ES-I3 (cell line): Measurements from ENCODE around the gene ZNF835.

ENCODE experiments used
- H3K36me3 ChIP-seq: 2 replicates; pipeline ENCODE4 v1.6.1; 2013; ENCODE audit warnings: mild to moderate bottlenecking, low read length, control low read depth, moderate library complexity; ENCODE audit not compliant: insufficient read depth
- H3K4me1 ChIP-seq: 2 replicates; pipeline ENCODE4 v1.6.1; 2013; ENCODE audit warnings: mild to moderate bottlenecking, control low read depth, low read length; ENCODE audit not compliant: insufficient read depth
- H3K9ac ChIP-seq: 2 replicates; pipeline ENCODE4 v1.6.1; 2013; ENCODE audit warnings: low read depth, mild to moderate bottlenecking, low read length, moderate library complexity
- H3K9me3 ChIP-seq: 2 replicates; pipeline ENCODE4 v1.6.1; 2013; ENCODE audit warnings: mild to moderate bottlenecking, low read length, moderate library complexity; ENCODE audit not compliant: control insufficient read depth, insufficient read depth

ZNF835 gene

DNA sequence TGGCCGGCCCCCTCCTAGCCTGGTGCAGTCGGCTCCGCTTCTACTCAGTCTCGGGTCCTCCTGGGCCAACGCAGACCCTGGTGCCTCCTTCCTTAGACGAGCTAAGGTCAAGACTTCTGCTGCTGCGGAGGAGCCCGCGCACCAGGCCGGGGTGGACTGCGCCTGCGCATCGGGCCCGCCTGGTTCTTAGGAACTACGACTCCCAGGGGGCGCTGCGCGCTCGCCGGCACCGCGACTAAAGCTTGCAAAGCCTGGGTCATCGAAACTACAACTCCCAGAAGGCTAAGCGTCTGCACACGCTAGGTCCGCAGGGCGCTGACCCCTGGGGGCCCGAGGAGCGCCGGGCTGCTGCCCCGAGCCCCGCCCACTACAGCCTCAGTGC lies at the start of gene ZNF835:
Gene ZNF835 (minus strand): TSS at position 145 of the 382 bp plus-strand sequence. CDS start 6,559 bp downstream, outside the sequence.
- H3K9me3 ChIP-seq, result no peaks in the 10 kb centered on the region
- no peaks in the 10 kb centered on the region for H3K36me3 ChIP-seq
- H3K9ac ChIP-seq, result peak within 1 kb of the TSS; percentile 46; the same call in 1 of the 2 replicates
- no peaks in the 10 kb centered on the region for H3K4me1 ChIP-seq

DNA sequence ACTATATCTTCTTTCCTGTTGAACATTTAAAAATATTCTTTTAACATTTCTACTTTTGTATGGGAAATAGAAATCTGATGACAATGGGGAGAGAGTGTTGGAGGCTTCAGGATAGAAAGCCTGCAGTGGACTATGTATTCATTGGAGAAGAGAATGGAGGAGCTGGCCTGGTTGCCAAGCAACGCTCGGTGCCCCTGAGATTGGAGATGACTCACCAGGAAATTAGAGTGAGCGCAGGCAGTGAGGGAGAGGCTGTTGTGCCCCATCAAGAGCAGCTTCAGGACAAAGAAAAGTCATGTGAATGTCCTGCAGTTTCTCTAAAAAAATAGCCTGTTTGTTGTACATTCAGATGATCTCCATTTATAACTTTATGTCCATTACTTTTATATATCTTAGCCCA lies 48.7 kb upstream of the ZNF835 start:
- Histone ChIP-seq H3K9ac (no peak overlapping the region), H3K36me3 (no peaks in the 10 kb centered on the region), H3K4me1 (no peaks in the 10 kb centered on the region), H3K9me3 (no peaks in the 10 kb centered on the region)

DNA sequence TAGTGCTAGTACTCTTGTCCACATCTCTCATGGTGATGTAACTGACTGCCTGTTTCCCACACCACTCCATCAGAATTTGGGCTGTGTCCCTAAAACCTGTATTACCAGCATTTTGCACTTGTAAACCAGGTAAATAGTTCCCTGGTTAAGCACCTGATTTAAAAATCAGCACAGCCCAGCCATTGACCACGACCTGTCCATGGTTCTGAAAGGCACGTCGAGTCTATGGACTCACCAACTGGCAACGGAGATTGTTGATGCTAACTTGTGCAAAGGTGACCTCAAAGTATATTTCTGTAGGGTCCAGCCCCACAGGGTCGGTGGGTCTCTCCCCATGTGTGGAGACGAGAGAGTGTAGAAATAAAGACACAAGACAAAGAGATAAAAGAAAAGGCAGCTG lies 46.7 kb upstream of the ZNF835 start:
- Histone ChIP-seq H3K4me1 (no peaks in the 10 kb centered on the region), H3K36me3 (no peaks in the 10 kb centered on the region), H3K9ac (no peak overlapping the region), H3K9me3 (no peaks in the 10 kb centered on the region)

DNA sequence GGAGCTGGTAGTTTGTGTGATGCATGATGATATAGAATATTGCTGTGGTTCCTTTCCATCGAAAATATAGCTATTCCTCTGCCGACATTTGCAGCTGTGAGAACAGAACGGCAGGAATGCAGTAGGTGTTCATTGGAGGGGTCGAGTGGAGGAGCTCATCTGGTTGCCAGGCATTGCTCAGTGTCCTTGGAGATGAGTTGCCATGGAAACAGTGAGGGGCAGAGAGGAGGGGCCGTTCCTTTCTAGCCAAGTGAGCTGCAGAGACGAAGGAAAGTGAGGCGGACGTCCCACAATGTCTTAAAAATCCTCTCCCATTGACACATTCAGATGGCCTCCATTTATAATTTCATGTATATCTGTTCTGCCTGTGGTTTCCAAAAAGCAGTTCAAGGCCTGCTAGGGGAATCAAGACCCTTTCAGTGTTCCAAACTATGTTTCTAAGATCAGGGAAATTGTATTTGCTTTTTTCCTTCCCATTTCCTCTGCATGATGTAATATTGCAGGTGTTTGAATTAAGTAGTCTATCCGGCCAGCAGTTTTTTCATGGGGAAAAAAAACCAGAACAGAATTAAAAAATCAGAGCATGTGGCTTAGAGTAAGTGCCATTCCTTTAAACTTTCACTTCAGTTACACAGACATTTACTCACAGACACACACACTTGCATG lies 41.2 kb upstream of the ZNF835 start:
- Histone ChIP-seq H3K36me3 (no peaks in the 10 kb centered on the region), H3K4me1 (no peaks in the 10 kb centered on the region), H3K9ac (no peak overlapping the region), H3K9me3 (no peaks in the 10 kb centered on the region)

- no peaks in the 10 kb centered on the region for H3K4me1 ChIP-seq
- no peaks in the 10 kb centered on the region; the same call in 1 of the 2 replicates for H3K9me3 ChIP-seq
- H3K9ac ChIP-seq, result no peak overlapping the region
- H3K36me3 ChIP-seq, result no peaks in the 10 kb centered on the region
These were observed 38.9 kb upstream of the ZNF835 start for GRCh38 chr19:56710437-56710836.

- no peaks in the 10 kb centered on the region for H3K36me3 ChIP-seq
- H3K4me1 ChIP-seq, result no peaks in the 10 kb centered on the region
- H3K9ac ChIP-seq, result no peak overlapping the region
- H3K9me3 ChIP-seq, result no peaks in the 10 kb centered on the region; the same call in 1 of the 2 replicates
These were observed 36.3 kb upstream of the ZNF835 start for GRCh38 chr19:56707821-56708220.

- H3K9me3 ChIP-seq, result no peaks in the 10 kb centered on the region; the same call in 1 of the 2 replicates
- H3K4me1 ChIP-seq, result no peaks in the 10 kb centered on the region
- no peak overlapping the region for H3K9ac ChIP-seq
- H3K36me3 ChIP-seq, result no peaks in the 10 kb centered on the region
These were observed 34.4 kb upstream of the ZNF835 start for GRCh38 chr19:56705939-56706338.

DNA sequence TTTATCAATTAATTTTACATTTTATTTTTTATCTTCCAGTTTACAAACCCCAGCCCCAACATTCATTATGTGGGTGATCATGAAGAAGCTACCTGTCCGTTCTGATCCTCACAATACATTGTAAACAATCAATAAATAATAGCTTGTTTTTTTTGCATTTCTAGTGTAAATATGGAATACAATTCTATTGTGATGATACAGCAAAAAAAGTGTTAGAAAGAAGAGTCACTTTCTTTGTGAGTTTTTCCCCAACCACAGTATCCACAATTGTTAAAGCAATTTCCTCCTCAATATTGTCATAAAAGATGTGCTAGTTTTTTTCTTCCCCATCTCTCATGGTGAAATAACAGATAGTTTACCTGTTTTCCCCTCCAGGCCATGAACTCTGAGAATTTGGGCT lies 30.3 kb upstream of the ZNF835 start:
- H3K9me3 ChIP-seq, result no peaks in the 10 kb centered on the region

GRCh38 chr19:56699552-56699951 lies 28.0 kb upstream of the ZNF835 start:
- H3K4me1 ChIP-seq, result no peaks in the 10 kb centered on the region
- H3K9me3 ChIP-seq, result no peaks in the 10 kb centered on the region
- H3K36me3 ChIP-seq, result no peaks in the 10 kb centered on the region
- H3K9ac ChIP-seq, result no peak overlapping the region

More for the DNA sequence above, 30.3 kb upstream of the ZNF835 start:
- Histone ChIP-seq H3K36me3 (no peaks in the 10 kb centered on the region), H3K9ac (no peak overlapping the region), H3K4me1 (no peaks in the 10 kb centered on the region)

DNA sequence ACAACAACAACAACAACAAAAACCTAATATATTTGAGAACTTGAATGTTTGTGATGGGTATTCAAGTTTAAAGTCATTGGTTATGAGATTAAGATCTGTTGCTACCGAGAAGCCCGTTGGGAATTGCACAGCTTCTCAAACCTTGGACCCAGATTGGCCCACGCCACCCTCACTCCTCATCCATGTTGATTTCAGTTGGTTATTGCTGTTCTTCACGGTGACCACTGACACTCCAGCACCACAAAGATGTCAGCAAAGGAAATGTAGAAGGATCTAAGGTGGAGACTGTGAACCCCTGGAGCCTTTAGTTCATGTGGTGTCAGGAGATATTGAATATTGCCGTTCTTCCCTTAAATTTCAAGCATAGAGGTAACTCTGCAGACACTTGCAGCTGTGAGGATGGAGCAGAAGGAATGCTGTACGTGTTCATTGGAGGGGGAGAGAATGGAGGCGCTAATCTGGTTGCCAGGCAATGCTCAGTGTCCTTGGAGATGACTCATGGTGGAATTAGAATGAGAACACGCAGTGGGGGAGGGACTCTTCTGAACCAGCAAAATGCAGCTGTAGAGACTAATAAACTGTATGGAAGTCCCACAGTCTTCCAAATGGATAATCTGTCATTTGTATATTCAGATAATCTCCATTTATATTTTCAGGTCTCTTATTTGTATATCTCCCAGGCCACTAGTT lies 20.8 kb upstream of the ZNF835 start:
- Histone ChIP-seq H3K36me3 (no peaks in the 10 kb centered on the region), H3K9ac (no peak overlapping the region), H3K4me1 (no peaks in the 10 kb centered on the region), H3K9me3 (no peaks in the 10 kb centered on the region)

GRCh38 chr19:56690670-56691069 lies 19.1 kb upstream of the ZNF835 start:
- Histone ChIP-seq H3K4me1 (no peaks in the 10 kb centered on the region), H3K9ac (no peak overlapping the region), H3K9me3 (no peaks in the 10 kb centered on the region), H3K36me3 (no peaks in the 10 kb centered on the region)

DNA sequence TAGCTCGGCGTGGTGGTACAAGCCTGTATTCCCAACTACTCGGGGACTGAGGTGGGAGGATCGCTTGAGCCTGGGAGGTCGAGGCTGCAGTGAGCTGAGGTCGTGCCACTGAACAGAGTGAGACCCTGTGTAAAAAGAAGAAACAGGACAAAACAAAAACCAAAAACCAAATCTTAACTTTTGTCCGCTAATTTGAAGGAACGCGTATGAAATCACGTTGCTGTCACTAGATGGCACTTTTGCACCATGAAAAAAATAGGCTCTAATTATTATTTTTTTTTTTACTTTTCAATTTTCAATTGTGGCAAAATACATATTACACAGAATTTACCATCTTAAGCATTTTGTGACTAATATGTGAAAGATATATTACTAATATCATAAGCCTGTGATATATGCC lies 17.6 kb upstream of the ZNF835 start:
- Histone ChIP-seq H3K4me1 (no peaks in the 10 kb centered on the region), H3K9me3 (no peaks in the 10 kb centered on the region), H3K9ac (no peak overlapping the region), H3K36me3 (no peaks in the 10 kb centered on the region)

DNA sequence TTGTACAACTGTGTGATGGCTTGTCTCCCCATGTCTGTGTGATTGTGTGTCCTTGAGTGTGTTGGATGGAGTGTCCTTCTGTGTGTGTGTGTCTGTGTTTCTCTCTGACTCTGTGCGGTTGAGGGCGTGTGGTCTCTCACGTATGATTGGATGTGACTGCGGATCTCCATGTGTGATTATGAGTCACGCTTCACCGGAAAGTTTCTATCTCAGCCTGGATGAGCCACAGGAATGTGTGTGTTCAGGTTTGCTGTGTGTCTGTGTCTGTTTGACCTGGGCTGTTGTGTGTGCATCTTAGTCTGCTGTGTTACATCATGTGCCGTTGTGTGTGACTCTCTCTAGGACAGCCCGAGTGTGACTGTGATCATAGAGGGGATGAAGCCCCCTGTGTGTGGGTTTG lies 15.5 kb upstream of the ZNF835 start:
- Histone ChIP-seq H3K9me3 (no peaks in the 10 kb centered on the region), H3K4me1 (no peaks in the 10 kb centered on the region), H3K9ac (no peak overlapping the region), H3K36me3 (no peaks in the 10 kb centered on the region)

GRCh38 chr19:56683116-56683515 lies 11.6 kb upstream of the ZNF835 start:
- no peaks in the 10 kb centered on the region for H3K4me1 ChIP-seq

GRCh38 chr19:56681702-56682101 lies 10.1 kb upstream of the ZNF835 start:
- Histone ChIP-seq H3K4me1 (no peaks in the 10 kb centered on the region), H3K9me3 (no peaks in the 10 kb centered on the region), H3K36me3 (no peaks in the 10 kb centered on the region), H3K9ac (no peak overlapping the region)

More at GRCh38 chr19:56683116-56683515, 11.6 kb upstream of the ZNF835 start:
- no peaks in the 10 kb centered on the region for H3K36me3 ChIP-seq
- no peaks in the 10 kb centered on the region for H3K9me3 ChIP-seq
- H3K9ac ChIP-seq, result no peak overlapping the region
